Skeletal muscle tissue (tissue), 4 donors: ENCODE data around the gene PDE1A. TPM values are rescaled to one million over a fixed set of nuclear protein-coding genes. Genes with fewer than 3 reads are reported as not detected.
"Not testable (repeated sequence)": the region's sequence is repeated elsewhere in the genome, so short reads cannot be mapped to it uniquely, and the experiment has no call there.

Source experiments
- H3K27ac ChIP-seq: one replicate; pipeline ENCODE4 v1.7.0; 2013; ENCODE audit warnings: mild to moderate bottlenecking, low read depth, low read length, inconsistent platforms
- H3K27me3 ChIP-seq, 3 donors: one replicate each; pipeline ENCODE4 v1.7.0; 2013; ENCODE audit warnings: low read length in 3 of 3; ENCODE audit not compliant: control insufficient read depth in 3 of 3, insufficient read depth in 3 of 3
- H3K36me3 ChIP-seq, 3 donors: one replicate each; pipeline ENCODE4 v1.7.0; 2013; ENCODE audit warnings: low read length in 3 of 3; ENCODE audit not compliant: control insufficient read depth in 3 of 3, insufficient read depth in 3 of 3
- H3K4me1 ChIP-seq, 3 donors: one replicate each; pipeline ENCODE4 v1.7.0; 2013; ENCODE audit warnings: low read length in 3 of 3, mild to moderate bottlenecking in 3 of 3; ENCODE audit not compliant: control insufficient read depth in 3 of 3, insufficient read depth in 3 of 3
- H3K4me3 ChIP-seq, 3 donors: one replicate each; pipeline ENCODE4 v1.7.0; 2013; ENCODE audit warnings: low read length in 3 of 3
- H3K9ac ChIP-seq, 3 donors: one replicate each; pipeline ENCODE4 v1.7.0; 2013; ENCODE audit warnings: low read length in 3 of 3, mild to moderate bottlenecking in 3 of 3, moderate library complexity in 2 of 3, low read depth in 1 of 3
- H3K9me3 ChIP-seq, 3 donors: one replicate each; pipeline ENCODE4 v1.7.0; 2013; ENCODE audit warnings: low read length in 3 of 3; ENCODE audit not compliant: control insufficient read depth in 3 of 3
- total RNA-seq: library from RNA; depleted of rRNA; stranded (reverse); fragments of >200 nt; gene quantifications from one replicate; pipeline ENCODE4 v1.2.3, GENCODE V29; 2014
- donor health status: Osteomylitis.

PDE1A gene
- total RNA-seq, 1 donor from 2014 or later: 9.9 TPM

DNA sequence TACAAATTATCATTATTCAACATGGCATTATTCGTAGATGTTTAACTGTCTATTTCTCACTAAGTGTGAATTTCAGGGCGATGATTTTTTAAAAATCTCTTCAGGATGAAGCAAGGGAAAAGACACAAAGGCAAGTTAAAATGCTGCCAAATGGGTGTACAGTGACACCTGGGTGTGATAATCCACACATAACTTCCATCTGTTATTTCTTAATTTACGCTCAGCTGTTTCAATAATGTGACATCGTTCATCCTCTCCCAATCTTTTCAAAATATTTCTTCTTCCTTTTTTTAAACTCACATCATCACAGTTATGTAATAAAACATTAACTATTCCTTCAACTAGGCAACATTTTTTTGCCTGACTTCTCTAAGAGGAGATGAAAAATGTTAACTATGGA, 10.6 kb downstream of the PDE1A start:
- H3K4me3 ChIP-seq: no peak overlapping the region

DNA sequence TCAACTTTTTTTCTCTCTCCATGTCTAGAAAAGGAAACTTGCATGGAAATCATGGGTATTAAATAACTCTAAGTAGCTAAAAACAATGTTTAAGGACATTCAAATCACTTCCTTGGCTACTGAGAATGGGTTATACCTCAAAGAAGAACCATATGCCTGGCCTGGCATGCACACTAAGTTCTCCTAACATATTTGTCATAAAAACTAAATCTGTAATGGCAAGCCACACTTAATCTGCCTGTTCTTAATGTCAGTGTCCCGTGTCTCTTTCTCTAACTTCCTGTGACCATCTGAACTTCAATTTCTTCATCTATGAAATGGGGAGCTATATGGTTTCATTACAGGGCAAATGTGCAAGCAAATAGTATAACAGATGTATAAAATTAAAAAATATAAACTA, 11.1 kb downstream of the PDE1A start:
- Histone ChIP-seq H3K4me3 (no peak overlapping the region), H3K4me1 (no peaks in the 10 kb centered on the region), H3K27me3 (no peaks in the 10 kb centered on the region), H3K9ac (no peak overlapping the region), H3K9me3 (no peaks in the 10 kb centered on the region), H3K27ac (no peak overlapping the region), H3K36me3 (no peaks in the 10 kb centered on the region)

More for the DNA sequence above, 10.6 kb downstream of the PDE1A start:
- Histone ChIP-seq H3K27ac (no peak overlapping the region), H3K9ac (no peak overlapping the region), H3K36me3 (no peaks in the 10 kb centered on the region), H3K4me1 (peaks cover 0 to 1% (median 0%) of the 10 kb centered on the region in 3 donors), H3K9me3 (no peaks in the 10 kb centered on the region), H3K27me3 (no peaks in the 10 kb centered on the region)

DNA sequence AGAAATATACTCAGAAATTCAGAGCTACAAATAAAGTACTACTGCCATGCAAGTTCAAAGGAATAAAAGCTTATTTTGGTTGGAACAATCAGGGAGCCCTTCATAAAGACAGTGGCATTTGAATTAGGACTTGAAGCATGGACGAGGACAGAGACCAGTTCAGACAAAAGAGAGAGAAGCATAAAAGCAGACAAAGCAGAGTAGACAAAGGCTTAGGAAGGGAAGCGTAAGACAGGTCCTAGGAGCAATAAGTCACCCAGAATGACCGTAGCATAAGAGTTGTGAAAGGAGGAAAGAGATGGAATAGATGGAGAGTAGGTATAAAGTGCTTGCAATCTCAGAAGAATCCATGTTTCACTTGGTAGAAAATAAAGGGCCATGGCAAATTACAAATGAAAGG, 14.0 kb downstream of the PDE1A start:
- Histone ChIP-seq H3K9ac (no peak overlapping the region), H3K36me3 (no peaks in the 10 kb centered on the region), H3K4me3 (no peak overlapping the region), H3K9me3 (no peaks in the 10 kb centered on the region), H3K27me3 (no peaks in the 10 kb centered on the region), H3K4me1 (no peaks in the 10 kb centered on the region), H3K27ac (no peak overlapping the region)

DNA sequence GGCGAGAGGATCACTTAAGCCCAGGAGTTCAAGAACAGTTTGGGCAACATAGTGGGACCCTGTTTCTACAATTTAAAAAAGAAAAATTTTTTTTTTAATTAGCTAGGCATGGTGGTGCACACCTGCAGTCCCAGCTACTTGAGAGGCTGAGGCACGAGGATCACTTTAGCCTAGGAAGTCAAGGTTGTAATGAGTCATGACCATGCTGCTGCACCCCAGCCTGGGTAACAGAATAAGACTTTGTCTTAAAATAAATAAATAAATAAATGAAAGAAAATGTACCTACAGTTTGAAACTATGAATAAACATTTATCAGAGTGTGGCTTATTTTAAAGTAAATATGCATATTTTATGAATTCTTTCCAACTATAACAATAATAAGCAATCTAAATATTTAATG, 16.7 kb downstream of the PDE1A start:
- Histone ChIP-seq H3K9ac (no peak overlapping the region), H3K4me3 (no peak overlapping the region), H3K9me3 (no peaks in the 10 kb centered on the region), H3K4me1 (no peaks in the 10 kb centered on the region), H3K27ac (no peak overlapping the region), H3K27me3 (no peaks in the 10 kb centered on the region), H3K36me3 (no peaks in the 10 kb centered on the region)

DNA sequence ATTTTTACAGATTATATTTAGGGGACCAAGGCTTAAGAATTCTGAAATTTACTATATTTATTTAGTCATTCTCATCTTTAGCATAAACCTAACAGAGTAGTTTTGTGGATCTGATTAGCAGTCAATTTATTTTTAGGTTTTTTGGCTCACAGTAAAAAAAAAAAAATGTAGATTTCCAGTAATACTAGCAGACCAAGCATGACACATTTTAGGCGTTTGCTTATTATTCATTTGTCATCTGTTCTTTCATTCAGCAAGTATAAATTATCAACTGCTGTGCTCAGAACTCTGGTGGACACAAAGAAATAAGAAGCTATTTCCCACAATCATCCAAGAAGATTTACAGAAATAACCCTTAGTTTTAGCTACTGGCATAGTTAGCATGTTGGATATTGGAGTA, 20.6 kb downstream of the PDE1A start:
- no peak overlapping the region for H3K4me3 ChIP-seq
- H3K9ac ChIP-seq: no peak overlapping the region
- no peaks in the 10 kb centered on the region for H3K27me3 ChIP-seq
- H3K36me3 ChIP-seq: no peaks in the 10 kb centered on the region
- no peak overlapping the region for H3K27ac ChIP-seq
- H3K4me1 ChIP-seq: no peaks in the 10 kb centered on the region
- H3K9me3 ChIP-seq: no peaks in the 10 kb centered on the region

DNA sequence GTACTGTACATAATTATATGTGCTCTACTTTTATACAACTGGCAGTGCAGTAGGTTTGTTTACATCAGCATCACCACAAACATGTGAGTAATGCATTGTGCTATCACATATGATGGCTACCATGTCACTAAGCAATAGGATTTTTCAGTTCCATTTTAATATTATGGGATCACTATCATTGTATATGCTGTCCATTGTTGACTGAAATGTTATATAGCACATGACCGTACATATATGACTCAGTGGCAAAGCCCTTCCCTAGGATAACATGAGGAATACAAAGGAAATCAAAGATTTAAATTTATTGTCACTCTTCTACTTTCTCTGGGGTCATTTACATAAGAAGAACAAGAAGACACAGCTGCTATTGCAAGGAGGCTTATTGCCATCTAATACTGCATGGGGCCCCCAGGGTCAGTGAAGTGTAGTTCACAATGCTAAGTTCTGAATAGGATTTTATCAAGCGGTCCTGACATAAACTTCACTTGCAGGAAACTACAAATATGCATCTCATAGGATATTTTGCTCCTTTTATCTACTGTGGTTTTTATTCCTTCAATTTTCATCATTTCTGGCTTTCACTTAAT, 21.8 kb downstream of the PDE1A start:
- Histone ChIP-seq H3K36me3 (no peaks in the 10 kb centered on the region), H3K27me3 (no peaks in the 10 kb centered on the region), H3K9me3 (no peaks in the 10 kb centered on the region), H3K4me3 (no peak overlapping the region), H3K27ac (no peak overlapping the region), H3K4me1 (no peaks in the 10 kb centered on the region), H3K9ac (no peak overlapping the region)

DNA sequence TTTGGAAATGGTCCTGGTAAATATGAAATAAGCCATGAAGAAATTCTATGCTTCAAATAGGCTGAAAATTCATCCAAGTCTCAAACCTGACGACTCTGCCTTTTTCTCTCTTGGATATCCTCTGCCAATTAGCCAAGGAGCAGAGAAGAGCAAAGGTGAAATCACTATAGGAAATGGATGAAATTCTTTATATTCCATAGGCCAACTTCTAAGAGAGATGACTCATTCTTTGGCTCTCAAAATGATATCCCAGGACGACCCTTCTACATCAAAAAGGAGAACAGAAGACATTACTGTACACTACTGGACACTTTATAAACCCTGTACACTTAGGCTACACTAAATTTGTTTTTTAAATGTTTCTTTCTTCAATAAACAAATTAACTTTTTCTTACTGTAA, 22.7 kb downstream of the PDE1A start:
- Histone ChIP-seq H3K4me3 (no peak overlapping the region), H3K9me3 (no peaks in the 10 kb centered on the region), H3K27ac (no peak overlapping the region), H3K9ac (no peak overlapping the region), H3K27me3 (no peaks in the 10 kb centered on the region), H3K36me3 (no peaks in the 10 kb centered on the region), H3K4me1 (no peaks in the 10 kb centered on the region)

DNA sequence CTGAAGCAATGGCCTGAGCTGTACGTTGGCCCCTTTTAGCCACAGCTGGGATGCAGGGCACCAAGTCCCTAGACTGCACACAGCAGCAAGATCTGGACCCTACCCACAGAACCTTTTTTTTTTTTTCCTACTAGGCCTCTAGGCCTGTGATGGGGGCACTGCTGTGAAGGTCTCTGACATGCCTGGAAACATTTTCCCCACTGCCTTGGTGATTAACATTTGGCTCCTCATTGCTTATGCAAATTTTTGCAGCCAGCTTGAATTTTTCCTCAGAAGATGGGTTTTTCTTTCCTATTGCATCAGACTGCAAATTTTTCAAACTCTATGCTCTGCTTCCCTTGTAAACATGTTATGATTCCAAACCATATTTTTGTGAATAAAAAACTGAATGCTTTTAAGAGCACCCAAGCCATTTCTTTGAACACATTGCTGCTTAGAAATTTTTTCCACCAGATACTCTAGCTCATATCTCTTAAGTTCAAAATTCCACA, 33.5 kb downstream of the PDE1A start:
- H3K36me3 ChIP-seq: no peaks in the 10 kb centered on the region
- no peak overlapping the region for H3K9ac ChIP-seq
- no peaks in the 10 kb centered on the region for H3K9me3 ChIP-seq
- H3K4me1 ChIP-seq: no peaks in the 10 kb centered on the region
- H3K27me3 ChIP-seq: no peaks in the 10 kb centered on the region
- H3K4me3 ChIP-seq: no peak overlapping the region
- H3K27ac ChIP-seq: no peak overlapping the region

DNA sequence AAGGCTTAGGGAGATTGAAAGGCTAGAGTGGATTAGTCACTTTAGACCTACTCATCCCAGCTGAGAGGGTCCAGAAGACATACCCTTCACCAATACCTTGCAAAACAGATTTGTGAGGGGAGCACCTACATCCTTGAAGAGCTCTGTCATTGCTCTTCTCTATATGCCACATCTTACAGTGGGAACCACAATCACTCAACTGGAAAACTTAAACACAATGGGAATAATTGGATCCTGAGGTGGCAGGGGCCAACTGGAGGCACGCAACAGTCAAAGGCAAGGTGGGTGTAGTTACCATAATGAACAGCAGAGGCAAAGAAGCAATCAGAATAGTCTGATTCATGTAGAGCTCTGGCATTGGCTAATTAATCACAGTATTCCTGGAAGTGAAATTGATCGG, 35.4 kb downstream of the PDE1A start:
- no peaks in the 10 kb centered on the region for H3K27me3 ChIP-seq
- no peak overlapping the region for H3K4me3 ChIP-seq
- no peaks in the 10 kb centered on the region for H3K36me3 ChIP-seq
- H3K9me3 ChIP-seq: no peaks in the 10 kb centered on the region
- no peaks in the 10 kb centered on the region for H3K4me1 ChIP-seq
- H3K27ac ChIP-seq: no peak overlapping the region
- no peak overlapping the region for H3K9ac ChIP-seq

DNA sequence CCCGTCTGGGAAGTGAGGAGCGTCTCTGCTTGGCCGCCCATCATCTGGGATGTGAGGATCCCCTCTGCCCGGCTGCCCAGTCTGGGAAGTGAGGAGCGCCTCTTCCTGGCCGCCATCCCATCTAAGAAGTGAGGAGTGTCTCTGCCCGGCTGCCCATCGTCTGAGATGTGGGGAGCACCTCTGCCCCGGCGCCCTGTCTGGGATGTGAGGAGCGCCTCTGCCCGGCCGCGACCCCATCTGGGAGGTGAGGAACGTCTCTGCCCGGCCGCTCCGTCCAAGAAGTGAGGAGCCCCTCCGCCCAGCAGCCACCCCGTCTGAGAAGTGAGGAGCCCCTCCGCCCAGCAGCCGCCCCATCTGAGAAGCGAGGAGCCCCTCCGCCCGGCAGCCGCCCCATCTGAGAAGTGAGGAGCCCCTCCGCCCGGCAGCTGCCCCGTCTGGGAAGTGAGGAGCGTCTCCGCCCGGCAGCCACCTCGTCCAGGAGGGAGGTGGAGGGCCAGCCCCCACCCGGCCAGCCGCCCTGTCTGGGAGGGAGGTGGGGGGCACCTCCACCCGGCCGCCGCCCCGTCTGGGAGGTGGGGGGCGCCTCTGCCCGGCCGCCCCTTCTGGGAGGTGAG, 40.5 kb downstream of the PDE1A start:
- H3K9ac ChIP-seq, H3K27me3 ChIP-seq, H3K27ac ChIP-seq, H3K36me3 ChIP-seq, H3K4me1 ChIP-seq, H3K4me3 ChIP-seq, H3K9me3 ChIP-seq: not testable (repeated sequence)
